HG03521 (cell line): ENCODE data around the gene PLCB4.
A peak's percentile ranks its signal among the peaks of the same experiment; 100 is the strongest.

Experiments
- ATAC-seq: cut with Tn5 transposase; IDR thresholded peaks from one replicate; pipeline ENCODE4 v1.9.1; 2021; ENCODE audit warnings: mild to moderate bottlenecking, moderate library complexity; ENCODE audit not compliant: unreplicated experiment

Gene PLCB4

GRCh38 chr20:9417665-9418064, 348.8 kb downstream of the PLCB4 start:
- no peak for ATAC-seq

GRCh38 chr20:9422321-9423057, 353.6 kb downstream of the PLCB4 start:
- no peak for ATAC-seq

- no peak for ATAC-seq
Observed at GRCh38 chr20:9424551-9424950, 355.7 kb downstream of the PLCB4 start.

GRCh38 chr20:9427430-9428291, 358.8 kb downstream of the PLCB4 start:
- no peak for ATAC-seq

GRCh38 chr20:9428292-9428607, 359.4 kb downstream of the PLCB4 start:
- ATAC-seq = no peak

GRCh38 chr20:9439806-9440205, 370.9 kb downstream of the PLCB4 start:
- ATAC-seq = no peak

GRCh38 chr20:9440892-9441291, 372.0 kb downstream of the PLCB4 start:
- ATAC-seq = no peak

GRCh38 chr20:9441948-9442347, 373.1 kb downstream of the PLCB4 start:
- peak; percentile 81 for ATAC-seq

GRCh38 chr20:9442858-9443257, 374.0 kb downstream of the PLCB4 start:
- peak; percentile 56 for ATAC-seq

GRCh38 chr20:9444921-9445320, 376.0 kb downstream of the PLCB4 start:
- no peak for ATAC-seq

GRCh38 chr20:9447182-9447581, 378.3 kb downstream of the PLCB4 start:
- ATAC-seq = no peak

- ATAC-seq = no peak
Observed at GRCh38 chr20:9453201-9453600, 384.3 kb downstream of the PLCB4 start.

GRCh38 chr20:9454791-9455190, 385.9 kb downstream of the PLCB4 start:
- ATAC-seq = no peak

- no peak for ATAC-seq
Observed at GRCh38 chr20:9457136-9457535, 388.2 kb downstream of the PLCB4 start.

GRCh38 chr20:9458138-9458796, 389.4 kb downstream of the PLCB4 start:
- ATAC-seq = peak; percentile 58

- no peak for ATAC-seq
Observed at GRCh38 chr20:9460518-9460917, 391.6 kb downstream of the PLCB4 start.

GRCh38 chr20:9467995-9468394, 399.1 kb downstream of the PLCB4 start:
- no peak for ATAC-seq

GRCh38 chr20:9474835-9475415, 406.0 kb downstream of the PLCB4 start:
- no peak for ATAC-seq

- ATAC-seq = no peak
Observed at GRCh38 chr20:9475456-9475855, 406.6 kb downstream of the PLCB4 start.

GRCh38 chr20:9476174-9476573, 407.3 kb downstream of the PLCB4 start:
- no peak for ATAC-seq

GRCh38 chr20:9476637-9477036, 407.8 kb downstream of the PLCB4 start:
- no peak for ATAC-seq
